Measurements from ENCODE around the gene MAST4. TPM values are rescaled to one million over a fixed set of nuclear protein-coding genes. Genes with fewer than 3 reads are reported as not detected.

MAST4 gene
- polyA plus RNA-seq, 1 donor (not counting 4 experiments of a cell fraction or from before 2014, with no cell fraction given): 19.8 TPM

DNA sequence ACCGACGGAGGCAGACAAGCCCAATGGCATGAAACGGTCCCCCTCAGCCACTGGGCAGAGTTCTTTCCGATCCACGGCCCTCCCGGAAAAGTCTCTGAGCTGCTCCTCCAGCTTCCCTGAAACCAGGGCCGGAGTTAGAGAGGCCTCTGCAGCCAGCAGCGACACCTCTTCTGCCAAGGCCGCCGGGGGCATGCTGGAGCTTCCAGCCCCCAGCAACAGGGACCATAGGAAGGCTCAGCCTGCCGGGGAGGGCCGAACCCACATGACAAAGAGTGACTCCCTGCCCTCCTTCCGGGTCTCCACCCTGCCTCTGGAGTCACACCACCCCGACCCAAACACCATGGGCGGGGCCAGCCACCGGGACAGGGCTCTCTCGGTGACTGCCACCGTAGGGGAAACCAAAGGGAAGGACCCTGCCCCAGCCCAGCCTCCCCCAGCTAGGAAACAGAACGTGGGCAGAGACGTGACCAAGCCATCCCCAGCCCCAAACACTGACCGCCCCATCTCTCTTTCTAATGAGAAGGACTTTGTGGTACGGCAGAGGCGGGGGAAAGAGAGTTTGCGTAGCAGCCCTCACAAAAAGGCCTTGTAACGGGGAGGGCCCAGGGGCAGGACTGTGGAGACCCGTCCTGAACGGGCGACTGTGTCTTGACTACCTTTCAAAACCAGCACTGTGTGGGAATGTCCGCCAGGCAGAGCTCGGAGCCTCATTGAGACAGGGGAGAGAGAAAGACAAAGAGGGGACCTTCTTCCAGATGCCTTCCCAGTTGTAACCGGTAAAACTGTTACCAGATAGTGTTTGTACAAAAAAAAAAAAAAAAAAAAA, 570.5 kb downstream of the MAST4 start:
- H3K79me2 ChIP-seq (ENCODE audit: control insufficient read depth, insufficient read depth, low read length): no peaks in the 10 kb centered on the region
- H3K4me1 ChIP-seq (ENCODE audit: control insufficient read depth, extremely low read depth, insufficient read depth, low read length): peaks cover 4% of the 10 kb centered on the region
- H3K36me3 ChIP-seq (ENCODE audit: control insufficient read depth in 2 of 2, extremely low read depth in 1 of 2, insufficient read depth in 2 of 2, low read length in 2 of 2): peaks cover 41 to 42% of the 10 kb centered on the region in 2 experiments
- H3K9me3 ChIP-seq (ENCODE audit: control insufficient read depth, low read depth, low read length): no peaks in the 10 kb centered on the region
- no peak for TF ChIP-seq EZH2 (IDR thresholded peaks at IDR 0.05; ENCODE audit: low read length)
- TF ChIP-seq, protein P1, sequence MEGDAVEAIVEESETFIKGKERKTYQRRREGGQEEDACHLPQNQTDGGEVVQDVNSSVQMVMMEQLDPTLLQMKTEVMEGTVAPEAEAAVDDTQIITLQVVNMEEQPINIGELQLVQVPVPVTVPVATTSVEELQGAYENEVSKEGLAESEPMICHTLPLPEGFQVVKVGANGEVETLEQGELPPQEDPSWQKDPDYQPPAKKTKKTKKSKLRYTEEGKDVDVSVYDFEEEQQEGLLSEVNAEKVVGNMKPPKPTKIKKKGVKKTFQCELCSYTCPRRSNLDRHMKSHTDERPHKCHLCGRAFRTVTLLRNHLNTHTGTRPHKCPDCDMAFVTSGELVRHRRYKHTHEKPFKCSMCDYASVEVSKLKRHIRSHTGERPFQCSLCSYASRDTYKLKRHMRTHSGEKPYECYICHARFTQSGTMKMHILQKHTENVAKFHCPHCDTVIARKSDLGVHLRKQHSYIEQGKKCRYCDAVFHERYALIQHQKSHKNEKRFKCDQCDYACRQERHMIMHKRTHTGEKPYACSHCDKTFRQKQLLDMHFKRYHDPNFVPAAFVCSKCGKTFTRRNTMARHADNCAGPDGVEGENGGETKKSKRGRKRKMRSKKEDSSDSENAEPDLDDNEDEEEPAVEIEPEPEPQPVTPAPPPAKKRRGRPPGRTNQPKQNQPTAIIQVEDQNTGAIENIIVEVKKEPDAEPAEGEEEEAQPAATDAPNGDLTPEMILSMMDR (optimal IDR thresholded peaks at IDR 0.05 in 1 of 3, IDR thresholded peaks at IDR 0.05 in 1 of 3, conservative IDR thresholded peaks at IDR 0.05 in 1 of 3; ENCODE audit: extremely low read depth in 1 of 3, insufficient read depth in 2 of 3, low read length in 3 of 3): no peak
- H3K27me3 ChIP-seq (ENCODE audit: control insufficient read depth, extremely low read depth, insufficient read depth, low read length): no peaks in the 10 kb centered on the region
- H2AFZ ChIP-seq (ENCODE audit: control insufficient read depth, low read length): no peak overlapping the region
- FAIRE-seq (no peak), DNase-seq (ENCODE audit: low read depth, low spot score) (no peak)
- H4K20me1 ChIP-seq (ENCODE audit: control insufficient read depth, extremely low read depth, insufficient read depth, low read length): no peaks in the 10 kb centered on the region
- H3K27ac ChIP-seq (ENCODE audit: control insufficient read depth, insufficient read depth, low read length): peak overlapping the region; percentile 14
- no peak overlapping the region for H3K4me3 ChIP-seq (ENCODE audit: control insufficient read depth in 2 of 3, extremely low read depth in 1 of 3, insufficient read depth in 2 of 3, low read depth in 1 of 3, low read length in 3 of 3)
- no peaks in the 10 kb centered on the region for H3K9me1 ChIP-seq (ENCODE audit: control insufficient read depth, extremely low read depth, insufficient read depth, low read length)
- no peak overlapping the region for H3K9ac ChIP-seq (ENCODE audit: control insufficient read depth, extremely low read depth, insufficient read depth, low read length)
- dilution Hi-C loops (cut with MboI; ENCODE audit: extremely low pct_ligation_motif_present, low sequenced_read_pairs): no loop called here
- no peak overlapping the region for H3K4me2 ChIP-seq (ENCODE audit: control insufficient read depth, extremely low read depth, insufficient read depth, low read depth, low read length)

DNA sequence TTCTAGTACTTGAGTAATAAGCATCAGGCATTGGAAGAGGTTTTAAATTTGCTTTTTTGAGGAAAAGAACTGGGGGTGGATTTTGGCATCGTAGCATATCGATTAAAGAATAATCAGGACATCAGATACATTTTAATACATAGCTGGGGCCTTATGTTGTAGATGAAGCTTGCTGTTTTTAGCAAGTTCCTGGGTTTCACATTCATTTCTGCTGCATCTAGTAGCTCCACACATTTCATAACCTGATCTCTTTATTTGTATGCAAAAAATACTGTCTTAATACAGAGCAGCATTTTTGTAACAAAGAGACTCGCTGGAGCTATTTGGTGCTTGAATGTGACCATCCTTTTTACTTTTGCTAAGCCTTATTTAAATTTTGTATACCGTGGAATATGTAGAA, 571.9 kb downstream of the MAST4 start:
- Histone ChIP-seq H3K4me3 (ENCODE audit: control insufficient read depth in 2 of 3, extremely low read depth in 1 of 3, insufficient read depth in 2 of 3, low read depth in 1 of 3, low read length in 3 of 3) (no peak overlapping the region), H3K36me3 (ENCODE audit: control insufficient read depth in 2 of 2, extremely low read depth in 1 of 2, insufficient read depth in 2 of 2, low read length in 2 of 2) (peaks cover 32 to 38% of the 10 kb centered on the region in 2 experiments), H2AFZ (ENCODE audit: control insufficient read depth, low read length) (no peak overlapping the region), H3K9ac (ENCODE audit: control insufficient read depth, extremely low read depth, insufficient read depth, low read length) (no peak overlapping the region), H3K4me2 (ENCODE audit: control insufficient read depth, extremely low read depth, insufficient read depth, low read depth, low read length) (no peak overlapping the region), H3K4me1 (ENCODE audit: control insufficient read depth, extremely low read depth, insufficient read depth, low read length) (peaks cover 4% of the 10 kb centered on the region), H3K9me1 (ENCODE audit: control insufficient read depth, extremely low read depth, insufficient read depth, low read length) (no peaks in the 10 kb centered on the region), H3K79me2 (ENCODE audit: control insufficient read depth, insufficient read depth, low read length) (no peaks in the 10 kb centered on the region), H3K27ac (ENCODE audit: control insufficient read depth, insufficient read depth, low read length) (no peak overlapping the region), H4K20me1 (ENCODE audit: control insufficient read depth, extremely low read depth, insufficient read depth, low read length) (no peaks in the 10 kb centered on the region), H3K9me3 (ENCODE audit: control insufficient read depth, low read depth, low read length) (no peaks in the 10 kb centered on the region), H3K27me3 (ENCODE audit: control insufficient read depth, extremely low read depth, insufficient read depth, low read length) (no peaks in the 10 kb centered on the region)
- dilution Hi-C loops (cut with MboI; ENCODE audit: extremely low pct_ligation_motif_present, low sequenced_read_pairs): no loop called here
- FAIRE-seq (no peak), DNase-seq (ENCODE audit: low read depth, low spot score) (no peak)
- TF ChIP-seq, protein P1 (optimal IDR thresholded peaks at IDR 0.05 in 1 of 3, IDR thresholded peaks at IDR 0.05 in 1 of 3, conservative IDR thresholded peaks at IDR 0.05 in 1 of 3; ENCODE audit: extremely low read depth in 1 of 3, insufficient read depth in 2 of 3, low read length in 3 of 3): no peak

Data from keratinocyte (primary cell).